GM23248 (cell line): ENCODE results near the gene APOC3.

Experiments
- EZH2 ChIP-seq: fragments of 200-600 bp; sonication (generic); IDR thresholded peaks from 2 replicates; pipeline ENCODE4 v1.6.1; 2018; ENCODE audit warnings: antibody characterized with exemption, mild to moderate bottlenecking; ENCODE audit not compliant: insufficient read depth, poor library complexity, severe bottlenecking
- EZH2phosphoT487 ChIP-seq: fragments of 200-600 bp; sonication (generic); IDR thresholded peaks from 2 replicates; pipeline ENCODE4 v1.6.1; 2018; ENCODE audit warnings: antibody characterized with exemption, moderate library complexity, mild to moderate bottlenecking, low read depth; ENCODE audit not compliant: insufficient read depth

- TF ChIP-seq EZH2 (no peak), EZH2phosphoT487 (no peak)
Observed at GRCh38 chr11:116838321-116839084, 8.8 kb downstream of the APOC3 start.
